HepG2 (cell line): ENCODE measurements around the gene IBTK.

Source experiments
- FOXA3 ChIP-seq: IDR thresholded peaks from 2 replicates; pipeline ENCODE4 v1.6.1; 2016; ENCODE audit warnings: missing genetic modification reagents, missing compliant biosample characterization
- POLR2AphosphoS5 ChIP-seq: IDR thresholded peaks from 2 replicates; pipeline ENCODE4 v1.6.1; 2012; ENCODE audit warnings: low read depth, low read length
- RNF2 ChIP-seq: fragments of 450-650 bp; conservative IDR thresholded peaks from 2 replicates; pipeline ENCODE4 v1.6.1; 2016; ENCODE audit warnings: low read depth
- ZFY ChIP-seq: sonication (generic); formaldehyde crosslinking; IDR thresholded peaks from 2 replicates; pipeline ENCODE4 v1.4.0; 2020; ENCODE audit warnings: missing genetic modification reagents
- ZNF121 ChIP-seq: sonication (generic); formaldehyde crosslinking; IDR thresholded peaks from 2 replicates; pipeline ENCODE4 v1.5.0; 2020; ENCODE audit warnings: mild to moderate bottlenecking, missing genetic modification reagents
- ZNF629 ChIP-seq: sonication (generic); formaldehyde crosslinking; conservative IDR thresholded peaks from 2 replicates; pipeline ENCODE4 v1.5.0; 2020; ENCODE audit warnings: missing genetic modification reagents

DNA sequence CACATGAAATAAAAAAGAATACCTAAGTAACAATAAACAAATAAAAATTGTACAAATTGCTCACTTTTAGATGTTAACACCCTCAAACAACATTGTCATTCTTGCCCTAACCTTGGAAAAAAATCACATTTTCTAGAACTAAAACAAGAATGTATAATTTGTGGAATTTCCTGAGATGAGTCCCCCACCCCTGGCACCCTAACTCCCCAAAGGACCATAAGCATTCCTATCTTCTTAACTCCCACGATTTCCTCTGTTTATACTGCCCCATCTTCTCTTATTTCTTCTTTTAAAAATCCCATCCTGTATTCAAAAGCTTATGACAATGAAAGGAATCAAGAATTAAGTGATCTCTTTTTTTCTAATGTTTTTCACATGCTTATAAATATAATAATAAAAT lies 70.9 kb downstream of the IBTK start:
- no peak for TF ChIP-seq POLR2AphosphoS5
- no peak for TF ChIP-seq ZFY (CRISPR knock-in tag)
- TF ChIP-seq RNF2 = no peak
- no peak for TF ChIP-seq ZNF121 (CRISPR knock-in tag)
- TF ChIP-seq FOXA3 (CRISPR knock-in tag) = no peak
- no peak for TF ChIP-seq ZNF629 (CRISPR knock-in tag)
